Left lung (tissue), 10 donors: Measurements from ENCODE around the gene PLA2G2F. TPM values are rescaled to one million over a fixed set of nuclear protein-coding genes. Genes with fewer than 3 reads are reported as not detected.
A peak's percentile ranks its signal among the peaks of the same experiment; 100 is the strongest.

ENCODE experiments used
- ATAC-seq: fragments of 200-7000 bp; cut with Tn5 transposase; one replicate; pipeline ENCODE4 v1.9.1; 2020; ENCODE audit warnings: moderate library complexity
- DNase-seq, 4 donors: peaks; one replicate each; pipeline ENCODE4 v3.0.0-alpha.2; 2013 to 2020
- H3K27ac ChIP-seq, 2 donors: fragments of 200-600 bp; sonication (generic) in 1 of 2; one replicate each; pipeline versions ENCODE4 v1.5.0 to v1.8.0; 2020 to 2021
- H3K27me3 ChIP-seq, 2 donors: fragments of 200-600 bp; sonication (generic) in 1 of 2; one replicate each; pipeline versions ENCODE4 v1.5.0 to v1.8.0; 2020 to 2021
- H3K36me3 ChIP-seq, 2 donors: fragments of 200-600 bp; sonication (generic) in 1 of 2; one replicate each; pipeline versions ENCODE4 v1.5.0 to v1.8.0; 2020 to 2021
- H3K4me1 ChIP-seq, 2 donors: fragments of 200-600 bp; one replicate each; pipeline ENCODE4 v1.8.0; 2021
- H3K4me3 ChIP-seq, 2 donors: fragments of 200-600 bp; sonication (generic) in 1 of 2; one replicate each; pipeline versions ENCODE4 v1.5.0 to v1.8.0; 2020 to 2021; ENCODE audit warnings: mild to moderate bottlenecking in 1 of 2
- H3K9me3 ChIP-seq, 2 donors: fragments of 200-600 bp; sonication (generic) in 1 of 2; one replicate each; pipeline versions ENCODE4 v1.5.0 to v1.8.0; 2020 to 2021
- intact Hi-C, 2 donors: fragments of 100-400 bp; cut with DNase I; formaldehyde crosslinking; loops; one replicate each; pipeline versions ENCODE4 v1.11.2 to v1.14.2; 2022
- polyA plus RNA-seq, 6 donors: library from polyadenylated mRNA; unstranded; fragments of 120-200 nt; gene quantifications; one replicate each; pipeline ENCODE4 v1.2.1, GENCODE V29; 2013; ENCODE audit not compliant: insufficient read length in 6 of 6
- total RNA-seq, 2 donors: library from RNA; stranded (reverse); fragmentation: NEBNext Ultra II Directional; extraction: Animal tissue kit (Norgen Biotek cat#: 25700); gene quantifications; one replicate each; pipeline ENCODE4 v1.2.1, GENCODE V29; 2021
- TF ChIP-seq, protein P1 (sequence below), 2 donors: fragments of 200-600 bp; sonication (generic) in 1 of 2; IDR thresholded peaks; one replicate each; pipeline versions ENCODE4 v1.5.0 to v1.8.0; 2021; ENCODE audit warnings: antibody characterized with exemption in 2 of 2
- donor health status: DM: no; HTN: yes; CAD: no.
- donor health status: DM: no; HTN: no; CAD: no.

Gene PLA2G2F
- total and polyA plus RNA-seq, 8 donors, result not detected

DNA sequence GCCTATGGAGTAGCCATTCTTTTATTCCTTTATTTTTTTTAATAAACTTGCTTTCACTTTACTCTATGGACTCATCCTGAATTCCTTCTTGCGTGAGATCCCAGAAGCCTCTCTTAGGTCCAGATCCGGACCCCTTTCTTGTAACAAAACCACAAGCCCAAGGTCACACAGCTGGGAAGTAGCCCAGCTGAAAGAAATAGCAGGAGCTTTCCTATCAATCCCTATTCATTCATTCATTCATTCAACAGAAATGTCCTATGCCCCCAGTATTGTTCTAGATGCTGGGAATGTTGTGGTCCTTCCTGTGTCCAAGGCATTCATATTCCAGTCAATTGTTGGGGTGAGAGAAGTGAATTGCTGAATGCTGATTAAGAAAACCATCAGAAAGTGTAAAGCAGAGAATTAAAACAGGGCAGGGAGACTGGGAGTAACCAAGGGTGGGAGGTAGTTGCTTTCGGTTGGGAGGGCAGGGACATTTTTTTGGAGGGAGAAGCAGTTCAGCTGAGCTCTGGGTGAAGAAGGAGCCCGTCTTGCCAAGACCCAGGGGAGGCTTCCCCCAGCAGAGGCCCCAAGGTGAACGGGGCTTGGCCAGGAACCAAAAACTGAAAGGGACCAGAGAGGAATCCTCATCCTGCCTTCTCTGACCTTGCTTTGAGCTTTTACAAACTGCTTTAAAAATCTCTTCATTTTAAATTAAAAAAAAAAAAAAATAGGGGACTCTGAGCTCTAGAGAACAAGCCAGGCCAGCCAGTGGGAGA is 30.6 kb upstream of the PLA2G2F start:
- Histone ChIP-seq H3K4me3 (no peak overlapping the region), H3K27me3 (no peaks in the 10 kb centered on the region), H3K4me1 (no peaks in the 10 kb centered on the region), H3K9me3 (no peaks in the 10 kb centered on the region), H3K36me3 (no peaks in the 10 kb centered on the region), H3K27ac (no peak overlapping the region)
- TF ChIP-seq, protein P1, sequence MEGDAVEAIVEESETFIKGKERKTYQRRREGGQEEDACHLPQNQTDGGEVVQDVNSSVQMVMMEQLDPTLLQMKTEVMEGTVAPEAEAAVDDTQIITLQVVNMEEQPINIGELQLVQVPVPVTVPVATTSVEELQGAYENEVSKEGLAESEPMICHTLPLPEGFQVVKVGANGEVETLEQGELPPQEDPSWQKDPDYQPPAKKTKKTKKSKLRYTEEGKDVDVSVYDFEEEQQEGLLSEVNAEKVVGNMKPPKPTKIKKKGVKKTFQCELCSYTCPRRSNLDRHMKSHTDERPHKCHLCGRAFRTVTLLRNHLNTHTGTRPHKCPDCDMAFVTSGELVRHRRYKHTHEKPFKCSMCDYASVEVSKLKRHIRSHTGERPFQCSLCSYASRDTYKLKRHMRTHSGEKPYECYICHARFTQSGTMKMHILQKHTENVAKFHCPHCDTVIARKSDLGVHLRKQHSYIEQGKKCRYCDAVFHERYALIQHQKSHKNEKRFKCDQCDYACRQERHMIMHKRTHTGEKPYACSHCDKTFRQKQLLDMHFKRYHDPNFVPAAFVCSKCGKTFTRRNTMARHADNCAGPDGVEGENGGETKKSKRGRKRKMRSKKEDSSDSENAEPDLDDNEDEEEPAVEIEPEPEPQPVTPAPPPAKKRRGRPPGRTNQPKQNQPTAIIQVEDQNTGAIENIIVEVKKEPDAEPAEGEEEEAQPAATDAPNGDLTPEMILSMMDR (IDR thresholded peaks at IDR 0.05), result no peak
- no peak for DNase-seq
- intact Hi-C loops, result no loop called here
- no peak for ATAC-seq

DNA sequence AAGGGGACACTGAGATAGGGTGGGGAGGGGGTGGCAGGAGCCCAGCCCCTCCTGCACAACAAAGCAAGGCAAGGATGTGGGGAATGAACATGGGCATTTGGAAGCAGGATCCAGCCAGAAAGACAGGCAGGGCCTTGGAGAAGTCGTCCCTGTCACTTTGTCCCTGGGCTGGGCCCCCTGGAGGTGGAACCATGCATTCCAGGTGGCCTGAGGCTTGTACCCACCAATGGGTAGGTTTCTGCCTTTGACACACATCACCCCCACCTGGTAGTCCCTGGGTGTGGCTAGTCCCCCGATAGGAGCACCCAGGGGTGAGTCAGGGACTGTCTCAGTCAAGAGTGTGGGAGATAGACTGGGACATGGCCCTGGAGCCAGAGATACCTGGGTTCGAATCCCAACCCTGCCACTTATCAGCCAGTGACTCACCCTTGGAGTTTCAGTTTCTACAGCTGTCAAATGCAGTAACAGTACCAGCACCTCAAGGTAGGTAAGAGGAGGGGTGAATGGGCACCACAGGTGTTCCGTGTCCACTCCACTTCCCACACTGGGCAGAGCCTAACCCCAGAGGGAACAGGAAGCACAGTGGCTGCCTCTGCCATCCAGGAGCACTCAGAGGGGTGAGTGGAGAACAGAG is 29.8 kb upstream of the PLA2G2F start:
- Histone ChIP-seq H3K27me3 (no peaks in the 10 kb centered on the region), H3K4me3 (no peak overlapping the region), H3K4me1 (no peaks in the 10 kb centered on the region), H3K27ac (no peak overlapping the region), H3K36me3 (no peaks in the 10 kb centered on the region), H3K9me3 (no peaks in the 10 kb centered on the region)
- DNase-seq (no peak), ATAC-seq (peak; percentile 83)
- intact Hi-C loops, result no loop called here
- TF ChIP-seq, protein P1 (IDR thresholded peaks at IDR 0.05), result no peak

DNA sequence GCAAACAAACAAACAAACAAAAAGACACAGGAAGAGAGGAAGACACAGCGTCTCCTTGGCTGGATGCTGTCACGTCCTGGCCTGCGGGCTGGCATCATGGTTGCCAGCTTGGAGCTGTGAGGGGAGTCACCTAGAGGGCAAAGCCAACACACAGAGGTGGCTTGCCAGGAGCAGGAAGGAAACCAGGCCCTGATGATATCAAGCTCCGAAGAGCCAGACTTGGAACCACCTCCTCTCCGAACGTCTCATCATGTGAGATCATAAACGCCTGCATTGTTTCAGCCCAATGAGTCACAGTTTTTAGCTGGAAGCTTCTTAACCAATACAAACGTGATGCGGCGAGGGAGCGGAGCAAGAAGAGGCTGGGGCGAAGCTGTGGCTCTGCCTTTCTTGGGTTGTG is 28.4 kb upstream of the PLA2G2F start:
- Histone ChIP-seq H3K27ac (no peak overlapping the region), H3K4me1 (no peaks in the 10 kb centered on the region), H3K4me3 (no peak overlapping the region), H3K27me3 (no peaks in the 10 kb centered on the region), H3K36me3 (no peaks in the 10 kb centered on the region), H3K9me3 (no peaks in the 10 kb centered on the region)
- ATAC-seq, result no peak
- TF ChIP-seq, protein P1 (IDR thresholded peaks at IDR 0.05), result no peak
- intact Hi-C loops, result no loop called here
- DNase-seq, result no peak

DNA sequence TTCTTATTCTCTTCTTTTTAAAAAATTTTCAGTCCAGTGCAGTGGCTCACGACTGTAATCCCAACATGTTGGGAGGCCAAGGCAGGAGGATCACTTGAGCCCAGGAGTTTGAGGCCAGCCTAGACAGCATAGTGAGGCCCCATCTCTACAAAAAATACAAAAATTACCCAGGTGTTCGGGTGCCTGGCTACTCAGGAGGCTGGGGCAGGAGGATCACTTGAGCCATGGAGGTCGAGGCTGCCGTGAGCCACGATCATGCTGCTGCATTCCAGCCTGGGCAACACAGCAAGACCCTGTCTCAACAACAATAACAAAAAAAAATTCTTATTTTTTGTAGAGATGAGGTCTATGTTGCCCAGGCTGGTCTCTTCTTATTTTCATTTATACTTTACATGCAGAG is 27.7 kb upstream of the PLA2G2F start:
- ATAC-seq (no peak), DNase-seq (no peak)
- intact Hi-C loops, result no loop called here
- TF ChIP-seq, protein P1 (IDR thresholded peaks at IDR 0.05), result no peak
- Histone ChIP-seq H3K36me3 (no peaks in the 10 kb centered on the region), H3K9me3 (no peaks in the 10 kb centered on the region), H3K27ac (no peak overlapping the region), H3K27me3 (no peaks in the 10 kb centered on the region), H3K4me1 (no peaks in the 10 kb centered on the region), H3K4me3 (no peak overlapping the region)

DNA sequence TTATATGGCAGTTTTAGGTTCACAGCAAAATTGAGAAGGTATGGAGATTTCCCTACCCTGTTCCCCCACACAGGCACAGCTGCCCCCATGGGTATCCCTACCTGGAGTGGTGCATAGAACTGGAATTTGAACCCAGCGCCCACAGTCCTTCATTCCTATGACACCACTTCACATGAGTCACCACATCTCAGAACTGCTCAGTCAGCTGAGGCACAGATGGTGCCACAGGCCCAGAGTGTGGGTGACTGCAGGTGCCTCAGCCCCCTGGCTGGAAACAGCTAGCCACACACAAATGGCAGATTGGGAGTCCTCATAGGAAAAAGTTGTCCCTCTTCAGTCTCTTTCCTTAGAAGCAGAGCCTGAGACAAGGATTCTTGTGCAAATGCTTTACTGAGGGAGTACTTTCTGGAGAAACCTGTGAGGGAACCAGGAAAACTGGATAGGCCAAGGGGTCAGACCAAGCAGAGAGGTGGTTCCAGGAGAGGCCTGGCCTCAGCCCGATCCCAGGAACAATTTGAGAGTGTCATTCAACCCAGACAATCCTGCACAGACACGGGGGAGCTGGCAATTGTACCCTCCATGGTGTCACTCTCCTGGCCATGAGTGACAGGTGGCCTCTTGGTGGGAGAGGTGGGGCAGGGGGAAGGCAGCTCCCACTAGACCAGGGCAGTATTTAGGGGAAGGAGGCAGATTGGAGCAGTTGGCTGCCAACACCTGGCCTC is 26.7 kb upstream of the PLA2G2F start:
- Histone ChIP-seq H3K27me3 (no peaks in the 10 kb centered on the region), H3K4me1 (no peaks in the 10 kb centered on the region), H3K9me3 (no peaks in the 10 kb centered on the region), H3K27ac (no peak overlapping the region), H3K36me3 (no peaks in the 10 kb centered on the region), H3K4me3 (no peak overlapping the region)
- DNase-seq (no peak), ATAC-seq (no peak)
- intact Hi-C loops, result no loop called here
- TF ChIP-seq, protein P1 (IDR thresholded peaks at IDR 0.05), result no peak
